H1 (cell line): ENCODE measurements around the gene DACH2. TPM values are rescaled to one million over a fixed set of nuclear protein-coding genes. Genes with fewer than 3 reads are reported as not detected.

ENCODE experiments used
- CEBPB ChIP-seq: IDR thresholded peaks from 2 replicates; pipeline ENCODE4 v1.6.1; 2012; ENCODE audit warnings: low read depth, low read length
- polyA plus RNA-seq, 7 experiments: library from polyadenylated mRNA; depleted of rRNA in 3 of 7; stranded (reverse) in 5 of 7; unstranded in 2 of 7; fragments of >200 nt in 5 of 7; fragments of 200-250 nt in 2 of 7; gene quantifications; 1 replicate in 5 of 7; 2 replicates in 1 of 7; 4 replicates in 1 of 7; pipeline versions ENCODE4 v1.2.1 to v1.2.3, GENCODE V29; 2011 to 2013; ENCODE audit warnings: missing spikeins in 2 of 7, mixed read lengths in 2 of 7
- total RNA-seq: library from RNA; stranded (reverse); fragmentation: NEBNext Ultra II Directional; extraction: Animal tissue kit (Norgen Biotek cat#: 25700); gene quantifications from 2 replicates; pipeline ENCODE4 v1.2.1, GENCODE V29; 2021

Gene DACH2
- total and polyA plus RNA-seq, 2 of the 8 experiments (the other 6 are each of a cell fraction or from before 2014, with no cell fraction given): 1.0 to 1.8 TPM

GRCh38 chrX:86154553-86154952, 6.3 kb downstream of the DACH2 start (continued):
- no peak for TF ChIP-seq CEBPB
